GM10266 (cell line): Measurements from ENCODE around the gene RNF113B.

Source experiments
- DNase-seq: peaks from one replicate; pipeline ENCODE4 v3.0.0; 2012; ENCODE audit errors: extremely low spot score
- CTCF ChIP-seq: IDR thresholded peaks from 2 replicates; pipeline ENCODE4 v1.5.1; 2012; ENCODE audit warnings: mild to moderate bottlenecking, low read depth; ENCODE audit not compliant: control insufficient read depth, insufficient read depth; ENCODE audit errors: missing control alignments

The RNF113B gene

GRCh38 chr13:98184792-98185191 lies 7.7 kb upstream of the RNF113B start:
- no peak for TF ChIP-seq CTCF
- DNase-seq, result no peak

DNA sequence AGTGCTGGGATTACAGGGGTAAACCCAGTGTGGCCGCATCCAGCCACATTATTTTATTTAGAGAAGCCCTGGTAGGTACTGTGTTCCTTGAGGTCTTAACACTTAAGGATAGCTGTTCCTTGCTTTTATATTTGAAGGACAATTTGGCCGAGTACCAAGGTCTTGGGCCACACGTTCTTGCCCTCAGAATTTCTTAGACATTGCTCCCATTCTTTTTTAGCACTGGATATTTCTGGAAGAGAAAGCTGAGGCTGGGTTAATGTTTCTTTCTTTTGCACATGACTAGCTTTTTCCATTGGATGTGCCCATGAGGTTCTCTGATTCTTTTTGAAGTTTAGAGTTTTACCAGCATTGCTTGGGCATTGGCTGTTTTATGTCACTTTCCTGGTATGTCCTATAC lies 5.5 kb upstream of the RNF113B start:
- TF ChIP-seq CTCF, result no peak

DNA sequence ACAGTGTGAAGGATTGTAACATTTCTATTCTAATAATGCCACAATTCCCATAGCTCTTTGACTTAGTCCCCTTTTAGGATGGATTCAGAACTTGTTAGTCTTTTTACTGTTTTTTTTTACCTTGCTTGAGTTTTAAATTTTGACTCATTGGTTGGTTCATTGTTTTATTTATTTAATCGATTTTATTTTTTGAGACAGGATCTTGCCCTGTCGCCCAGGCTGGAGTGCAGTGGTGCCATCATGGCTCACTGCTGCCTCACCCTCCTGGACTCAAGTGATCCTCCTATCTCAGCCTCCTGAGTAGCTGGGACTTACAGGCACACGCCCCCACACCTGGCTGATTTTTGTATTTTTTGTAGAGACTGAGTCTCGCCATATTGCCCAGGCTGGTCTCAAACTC lies 5.1 kb upstream of the RNF113B start:
- no peak for DNase-seq

More for the DNA sequence above, 5.5 kb upstream of the RNF113B start:
- no peak for DNase-seq

DNA sequence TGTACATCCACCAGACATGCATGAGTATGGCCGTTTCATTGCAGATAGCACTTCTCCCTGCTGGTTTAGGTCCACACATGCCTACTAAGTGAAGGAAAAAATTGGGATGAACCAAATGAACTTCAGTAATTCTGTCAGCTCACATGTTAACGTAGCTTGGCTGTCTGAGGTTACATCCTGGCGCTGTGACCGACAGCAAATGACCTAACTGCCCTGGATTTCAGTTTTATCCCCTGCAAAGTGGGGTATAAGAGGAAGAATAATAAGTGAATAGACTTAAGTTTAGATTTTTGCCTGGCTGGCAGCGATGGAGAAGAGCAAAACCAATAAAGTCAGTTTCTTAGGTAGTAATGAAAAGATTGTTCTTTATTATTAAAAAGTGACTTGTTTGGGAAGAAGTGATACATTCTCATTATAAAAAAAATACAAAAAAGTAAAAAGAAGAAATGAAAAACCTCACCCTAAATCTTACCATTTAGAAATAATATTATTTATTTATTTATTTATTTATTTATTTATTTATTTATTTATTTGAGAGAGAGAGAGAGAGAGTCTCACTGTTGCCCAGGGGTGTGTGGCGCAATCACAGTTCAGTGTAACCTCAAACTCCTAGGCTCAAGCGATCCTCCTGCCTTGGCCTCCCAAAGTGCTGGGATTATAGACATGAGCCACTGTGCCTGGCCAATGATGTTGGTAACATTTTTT lies 4.2 kb upstream of the RNF113B start:
- TF ChIP-seq CTCF, result no peak
- DNase-seq, result no peak

More for the DNA sequence above, 5.1 kb upstream of the RNF113B start:
- no peak for TF ChIP-seq CTCF

DNA sequence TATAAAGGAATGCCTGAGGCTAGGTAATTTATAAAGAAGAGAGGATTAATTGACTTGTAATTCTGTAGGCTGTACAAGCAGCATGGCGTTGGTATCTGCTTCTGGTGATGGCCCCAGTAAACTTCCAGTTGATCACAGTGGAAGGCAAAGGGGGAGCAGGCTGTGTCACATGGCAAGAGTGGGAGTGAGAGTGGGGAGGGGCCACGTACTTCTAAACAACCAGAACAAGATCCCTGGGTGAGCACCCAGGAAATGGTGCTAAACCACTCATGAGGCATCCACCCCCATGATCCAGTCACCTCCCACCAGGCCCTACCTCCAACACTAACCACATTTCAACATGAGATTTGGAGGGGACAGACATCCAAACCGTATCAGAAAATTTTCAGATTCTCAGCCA lies 3.0 kb upstream of the RNF113B start:
- TF ChIP-seq CTCF, result no peak
- DNase-seq, result no peak

DNA sequence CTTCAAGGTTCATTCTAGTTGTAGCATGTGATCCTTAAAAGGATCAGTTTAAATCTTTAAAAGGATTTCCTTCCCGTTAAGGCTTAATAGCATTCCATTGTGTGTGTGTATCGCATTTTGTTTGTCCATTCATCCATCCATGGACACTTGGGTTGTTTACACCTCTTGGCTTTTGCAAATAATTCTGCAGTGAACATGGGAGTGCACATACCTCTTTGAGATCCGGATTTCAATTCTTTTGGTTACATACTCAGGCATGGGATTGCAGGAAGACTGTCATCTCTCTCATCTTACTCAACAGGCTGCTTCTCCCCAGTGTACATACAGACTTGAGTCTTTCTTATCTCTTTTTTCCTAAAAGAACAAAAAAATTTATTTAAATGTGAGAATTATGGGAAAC lies 1.2 kb downstream of the RNF113B start:
- TF ChIP-seq CTCF, result no peak
- DNase-seq, result no peak

DNA sequence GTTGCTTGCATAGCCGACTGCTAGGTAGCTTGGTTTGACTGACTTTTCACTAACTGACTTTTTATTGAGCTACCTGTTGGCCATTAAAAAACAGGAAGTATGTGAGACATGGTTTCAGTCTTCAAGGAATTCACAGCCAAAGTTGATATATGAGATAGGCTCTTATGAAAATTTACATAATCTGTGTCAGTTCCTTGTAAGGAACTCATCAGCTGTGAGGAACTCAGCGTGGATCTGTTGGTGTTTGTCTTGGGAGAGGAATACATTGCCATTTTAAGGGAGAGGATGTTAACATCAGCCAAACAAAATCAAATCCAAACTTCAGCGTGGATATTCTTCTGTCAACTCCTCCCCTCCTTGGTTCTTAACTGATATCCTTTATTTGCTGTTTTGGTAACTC lies 2.0 kb downstream of the RNF113B start:
- no peak for TF ChIP-seq CTCF
- DNase-seq, result no peak
